ENCODE data around the gene HOPX. TPM values are rescaled to one million over a fixed set of nuclear protein-coding genes. Genes with fewer than 3 reads are reported as not detected.
A peak's percentile ranks its signal among the peaks of the same experiment; 100 is the strongest.

The HOPX gene
- total RNA-seq, 3 donors from 2014 or later (not counting 1 experiment from before 2014, with no cell fraction given): 152 to 240 (median 167) TPM

DNA sequence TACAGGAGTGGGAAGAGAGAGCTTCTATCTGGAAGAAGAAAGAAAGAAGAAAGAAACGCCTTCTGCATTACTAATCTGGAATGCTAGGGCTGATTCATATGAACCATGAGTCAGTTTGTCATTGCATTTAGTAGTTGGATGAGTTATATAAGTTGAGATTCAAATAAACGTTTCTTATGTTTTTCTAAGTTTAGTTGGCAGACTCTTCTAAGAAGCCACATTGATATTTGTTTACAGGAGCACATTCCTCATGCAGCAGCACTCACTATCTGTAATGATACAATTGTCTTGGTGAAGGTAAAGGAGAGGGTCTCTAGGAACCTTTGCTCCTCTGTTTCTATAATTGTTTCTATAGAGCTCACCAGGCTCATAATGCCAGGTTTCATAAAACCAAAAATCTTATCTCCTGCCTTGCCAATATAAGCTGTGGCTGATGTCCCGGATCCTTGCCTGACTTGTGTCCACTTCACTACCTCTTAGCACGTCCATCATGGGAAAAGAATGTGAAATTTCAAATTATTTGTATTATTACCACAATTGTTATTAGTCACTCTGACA is 39.5 kb downstream of the HOPX start:
- H3K27me3 ChIP-seq (ENCODE audit: control insufficient read depth, insufficient read depth, low read length): no peaks in the 10 kb centered on the region
- H3K27me3 Mint-ChIP-seq (ENCODE audit: low read depth in 2 of 2): no peaks in the 10 kb centered on the region
- no peaks in the 10 kb centered on the region for H3K36me3 Mint-ChIP-seq
- 80% methylated on average over 2 of the region's 4 CpGs for WGBS (ENCODE audit: insufficient coverage)
- H3K27ac ChIP-seq (ENCODE audit: low read length): no peak overlapping the region
- TF ChIP-seq, protein P1, sequence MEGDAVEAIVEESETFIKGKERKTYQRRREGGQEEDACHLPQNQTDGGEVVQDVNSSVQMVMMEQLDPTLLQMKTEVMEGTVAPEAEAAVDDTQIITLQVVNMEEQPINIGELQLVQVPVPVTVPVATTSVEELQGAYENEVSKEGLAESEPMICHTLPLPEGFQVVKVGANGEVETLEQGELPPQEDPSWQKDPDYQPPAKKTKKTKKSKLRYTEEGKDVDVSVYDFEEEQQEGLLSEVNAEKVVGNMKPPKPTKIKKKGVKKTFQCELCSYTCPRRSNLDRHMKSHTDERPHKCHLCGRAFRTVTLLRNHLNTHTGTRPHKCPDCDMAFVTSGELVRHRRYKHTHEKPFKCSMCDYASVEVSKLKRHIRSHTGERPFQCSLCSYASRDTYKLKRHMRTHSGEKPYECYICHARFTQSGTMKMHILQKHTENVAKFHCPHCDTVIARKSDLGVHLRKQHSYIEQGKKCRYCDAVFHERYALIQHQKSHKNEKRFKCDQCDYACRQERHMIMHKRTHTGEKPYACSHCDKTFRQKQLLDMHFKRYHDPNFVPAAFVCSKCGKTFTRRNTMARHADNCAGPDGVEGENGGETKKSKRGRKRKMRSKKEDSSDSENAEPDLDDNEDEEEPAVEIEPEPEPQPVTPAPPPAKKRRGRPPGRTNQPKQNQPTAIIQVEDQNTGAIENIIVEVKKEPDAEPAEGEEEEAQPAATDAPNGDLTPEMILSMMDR (IDR thresholded peaks at IDR 0.05): no peak
- ATAC-seq (peak in 1 of 3 donors; percentile 54), DNase-seq (no peak)
- peaks cover 46 to 54% of the 10 kb centered on the region in 2 donors for H3K4me1 Mint-ChIP-seq
- H3K4me3 ChIP-seq (ENCODE audit: low read length): no peak overlapping the region
- no peak overlapping the region for H3K4me3 Mint-ChIP-seq
- peaks cover 0 to 4% of the 10 kb centered on the region in 2 donors for H3K9me3 Mint-ChIP-seq
- H3K9me3 ChIP-seq (ENCODE audit: control insufficient read depth, insufficient read depth, low read length): peaks cover 4% of the 10 kb centered on the region
- H3K4me1 ChIP-seq (ENCODE audit: control insufficient read depth, insufficient read depth, low read length): peaks cover 14% of the 10 kb centered on the region
- H3K36me3 ChIP-seq (ENCODE audit: control insufficient read depth, insufficient read depth, low read length): peaks cover 3% of the 10 kb centered on the region
- intact Hi-C loops (cut with micrococcal nuclease): no loop called here
- H3K27ac Mint-ChIP-seq: peak overlapping the region; percentile 32 to 75

DNA sequence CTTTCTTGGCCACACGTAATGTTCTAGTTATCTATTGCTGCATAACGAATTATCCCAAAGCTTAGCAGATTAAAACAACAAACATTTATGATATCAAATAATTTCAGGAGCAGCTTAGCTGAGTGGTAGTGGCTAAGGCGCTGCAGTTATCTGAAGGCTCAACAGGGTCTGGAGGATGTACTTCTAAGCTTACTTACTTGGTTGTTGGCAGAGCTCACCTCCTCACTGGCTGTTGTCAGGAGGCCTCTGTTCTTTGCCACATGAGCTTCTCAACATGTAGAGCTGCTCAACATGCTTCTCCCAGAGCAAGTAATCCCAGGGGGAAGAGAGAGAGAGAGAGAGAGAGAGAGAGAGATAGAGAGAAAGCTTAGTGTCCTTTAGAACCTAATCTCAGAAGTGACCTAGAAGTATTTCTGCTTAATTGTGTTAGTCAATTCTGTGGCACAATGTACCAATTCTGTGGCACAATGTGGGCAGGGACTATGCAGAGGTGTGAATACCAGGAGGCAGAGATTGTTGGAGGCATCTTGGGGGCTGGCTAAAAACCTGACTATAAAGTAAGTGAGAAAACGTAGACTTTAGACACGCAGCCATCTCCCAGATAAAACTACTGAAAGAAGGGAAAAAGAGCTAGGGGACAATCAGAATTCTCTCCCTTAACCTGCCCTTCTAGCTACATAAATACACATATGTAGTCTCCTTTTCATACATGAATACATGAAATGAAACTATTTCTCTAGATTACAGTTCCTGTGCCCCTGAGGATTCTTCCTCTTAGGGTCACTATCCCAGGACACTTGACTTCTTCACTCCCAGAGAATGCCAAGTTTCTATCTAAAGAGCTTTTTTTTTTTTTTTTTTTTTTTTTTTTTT is 40.2 kb downstream of the HOPX start:
- H3K27ac Mint-ChIP-seq: peak overlapping the region; percentile 32 to 75

DNA sequence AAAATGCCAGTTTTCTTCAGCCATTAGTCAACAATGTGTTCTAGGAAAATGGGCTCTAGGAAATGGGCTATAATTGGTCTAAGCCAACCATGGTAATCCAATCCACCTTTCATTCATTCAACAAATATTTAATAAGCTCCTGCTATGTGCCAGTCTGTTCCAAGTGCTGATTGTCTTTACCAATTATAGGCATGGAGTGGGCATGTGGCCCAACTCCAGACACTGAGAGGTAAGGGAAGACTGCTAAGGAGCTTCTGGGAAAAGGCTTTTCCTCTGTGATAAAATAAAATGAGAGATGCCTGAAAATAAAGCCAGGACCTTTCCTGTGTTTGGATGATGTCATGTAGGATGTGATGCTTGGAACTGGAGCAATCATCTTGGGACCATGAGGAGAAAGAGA is 43.3 kb downstream of the HOPX start:
- no peak for DNase-seq
- Mint-ChIP-seq H3K27ac (no peak overlapping the region), H3K36me3 (no peaks in the 10 kb centered on the region), H3K27me3 (ENCODE audit: low read depth in 2 of 2) (no peaks in the 10 kb centered on the region), H3K4me3 (no peak overlapping the region), H3K4me1 (peaks cover 23 to 33% of the 10 kb centered on the region in 2 donors), H3K9me3 (no peaks in the 10 kb centered on the region)
- H3K4me3 ChIP-seq (ENCODE audit: low read length): no peak overlapping the region
- no peaks in the 10 kb centered on the region for H3K36me3 ChIP-seq (ENCODE audit: control insufficient read depth, insufficient read depth, low read length)
- no peaks in the 10 kb centered on the region for H3K27me3 ChIP-seq (ENCODE audit: control insufficient read depth, insufficient read depth, low read length)
- H3K9me3 ChIP-seq (ENCODE audit: control insufficient read depth, insufficient read depth, low read length): no peaks in the 10 kb centered on the region
- intact Hi-C loops (cut with micrococcal nuclease): no loop called here
- no peak for ATAC-seq
- H3K4me1 ChIP-seq (ENCODE audit: control insufficient read depth, insufficient read depth, low read length): peaks cover 14% of the 10 kb centered on the region
- TF ChIP-seq, protein P1 (IDR thresholded peaks at IDR 0.05): no peak
- no peak overlapping the region for H3K27ac ChIP-seq (ENCODE audit: low read length)

More for the DNA sequence above, 40.2 kb downstream of the HOPX start:
- DNase-seq (peak in 1 of 2 donors; percentile 11), ATAC-seq (peak; percentile 30 to 74 (median 60))
- no peaks in the 10 kb centered on the region for H3K27me3 ChIP-seq (ENCODE audit: control insufficient read depth, insufficient read depth, low read length)
- H3K27ac ChIP-seq (ENCODE audit: low read length): no peak overlapping the region
- H3K9me3 ChIP-seq (ENCODE audit: control insufficient read depth, insufficient read depth, low read length): no peaks in the 10 kb centered on the region
- H3K4me3 ChIP-seq (ENCODE audit: low read length): no peak overlapping the region
- peak overlapping the region; percentile 72 for H3K4me3 Mint-ChIP-seq
- WGBS (ENCODE audit: insufficient coverage): 76% methylated on average over 5 of the region's 5 CpGs
- H3K9me3 Mint-ChIP-seq: no peaks in the 10 kb centered on the region
- no peaks in the 10 kb centered on the region for H3K27me3 Mint-ChIP-seq (ENCODE audit: low read depth in 2 of 2)
- H3K36me3 ChIP-seq (ENCODE audit: control insufficient read depth, insufficient read depth, low read length): no peaks in the 10 kb centered on the region
- TF ChIP-seq, protein P1 (IDR thresholded peaks at IDR 0.05): no peak
- H3K4me1 Mint-ChIP-seq: peaks cover 39 to 46% of the 10 kb centered on the region in 2 donors
- H3K36me3 Mint-ChIP-seq: no peaks in the 10 kb centered on the region
- H3K4me1 ChIP-seq (ENCODE audit: control insufficient read depth, insufficient read depth, low read length): peaks cover 14% of the 10 kb centered on the region
- intact Hi-C loops (cut with micrococcal nuclease): no loop called here
